H1 (cell line): Measurements from ENCODE around the gene LIMA1. TPM values are rescaled to one million over a fixed set of nuclear protein-coding genes. Genes with fewer than 3 reads are reported as not detected.

Experiments used
- ATF2 ChIP-seq: IDR thresholded peaks from 2 replicates; pipeline ENCODE4 v1.6.1; 2012; ENCODE audit warnings: low read length, inconsistent platforms
- ATF3 ChIP-seq: IDR thresholded peaks from 2 replicates; pipeline ENCODE4 v1.6.1; 2011; ENCODE audit warnings: low read depth, mild to moderate bottlenecking, low read length; ENCODE audit not compliant: insufficient read depth
- CHD1 ChIP-seq: IDR thresholded peaks from 2 replicates; pipeline ENCODE4 v1.6.1; 2012; ENCODE audit warnings: low read depth, low read length, improper control_type of control experiment
- CHD7 ChIP-seq: fragments of 300-600 bp; sonication (generic); IDR thresholded peaks from 2 replicates; pipeline ENCODE4 v1.7.1; 2012; ENCODE audit warnings: low read length, moderate library complexity, mild to moderate bottlenecking, inconsistent platforms; ENCODE audit not compliant: insufficient replicate concordance
- KDM4A ChIP-seq: IDR thresholded peaks from one replicate; pipeline ENCODE4 v1.7.1; 2012; ENCODE audit warnings: low read depth, mild to moderate bottlenecking, moderate library complexity, low read length, inconsistent platforms; ENCODE audit not compliant: severe bottlenecking
- RBBP5 ChIP-seq: IDR thresholded peaks from 2 replicates; pipeline ENCODE4 v1.7.1; 2012; ENCODE audit warnings: low read depth, mild to moderate bottlenecking, inconsistent platforms, low read length, moderate library complexity, borderline replicate concordance
- SIX5 ChIP-seq: IDR thresholded peaks from 2 replicates; pipeline ENCODE4 v1.6.1; 2011; ENCODE audit warnings: mild to moderate bottlenecking, low read depth, low read length
- SP2 ChIP-seq: IDR thresholded peaks from 2 replicates; pipeline ENCODE4 v1.6.1; 2012; ENCODE audit warnings: mild to moderate bottlenecking, low read length, inconsistent platforms
- polyA plus RNA-seq, 7 experiments: library from polyadenylated mRNA; depleted of rRNA in 3 of 7; stranded (reverse) in 5 of 7; unstranded in 2 of 7; fragments of >200 nt in 5 of 7; fragments of 200-250 nt in 2 of 7; gene quantifications; 1 replicate in 5 of 7; 2 replicates in 1 of 7; 4 replicates in 1 of 7; pipeline versions ENCODE4 v1.2.1 to v1.2.3, GENCODE V29; 2011 to 2013; ENCODE audit warnings: missing spikeins in 2 of 7, mixed read lengths in 2 of 7
- total RNA-seq: library from RNA; stranded (reverse); fragmentation: NEBNext Ultra II Directional; extraction: Animal tissue kit (Norgen Biotek cat#: 25700); gene quantifications from 2 replicates; pipeline ENCODE4 v1.2.1, GENCODE V29; 2021

The LIMA1 gene
- total and polyA plus RNA-seq, 2 of the 8 experiments (the other 6 are each of a cell fraction or from before 2014, with no cell fraction given): 12.7 to 47.6 TPM

GRCh38 chr12:50265770-50266524 lies 17.4 kb downstream of the LIMA1 start (continued):
- no peak for TF ChIP-seq CHD7
- no peak for TF ChIP-seq SP2
- no peak for TF ChIP-seq ATF3
- TF ChIP-seq ATF2: no peak
- no peak for TF ChIP-seq KDM4A
- TF ChIP-seq SIX5: no peak
- TF ChIP-seq RBBP5: no peak
- no peak for TF ChIP-seq CHD1
